ENCODE data around the gene SGTA. TPM values are rescaled to one million over a fixed set of nuclear protein-coding genes. Genes with fewer than 3 reads are reported as not detected.
A peak's percentile ranks its signal among the peaks of the same experiment; 100 is the strongest.

Gene SGTA
- total RNA-seq, 4 donors from 2014 or later = 37.0 to 66.6 (median 47.5) TPM

- intact Hi-C loops (cut with DNase I; ENCODE audit: low total_unique reads) = no loop called here
- no peak overlapping the region for H3K4me3 ChIP-seq
- peak overlapping the region; percentile 58 to 74 (median 68) for H3K27ac ChIP-seq
- H3K9me3 ChIP-seq = no peaks in the 10 kb centered on the region
- TF ChIP-seq, protein P1, sequence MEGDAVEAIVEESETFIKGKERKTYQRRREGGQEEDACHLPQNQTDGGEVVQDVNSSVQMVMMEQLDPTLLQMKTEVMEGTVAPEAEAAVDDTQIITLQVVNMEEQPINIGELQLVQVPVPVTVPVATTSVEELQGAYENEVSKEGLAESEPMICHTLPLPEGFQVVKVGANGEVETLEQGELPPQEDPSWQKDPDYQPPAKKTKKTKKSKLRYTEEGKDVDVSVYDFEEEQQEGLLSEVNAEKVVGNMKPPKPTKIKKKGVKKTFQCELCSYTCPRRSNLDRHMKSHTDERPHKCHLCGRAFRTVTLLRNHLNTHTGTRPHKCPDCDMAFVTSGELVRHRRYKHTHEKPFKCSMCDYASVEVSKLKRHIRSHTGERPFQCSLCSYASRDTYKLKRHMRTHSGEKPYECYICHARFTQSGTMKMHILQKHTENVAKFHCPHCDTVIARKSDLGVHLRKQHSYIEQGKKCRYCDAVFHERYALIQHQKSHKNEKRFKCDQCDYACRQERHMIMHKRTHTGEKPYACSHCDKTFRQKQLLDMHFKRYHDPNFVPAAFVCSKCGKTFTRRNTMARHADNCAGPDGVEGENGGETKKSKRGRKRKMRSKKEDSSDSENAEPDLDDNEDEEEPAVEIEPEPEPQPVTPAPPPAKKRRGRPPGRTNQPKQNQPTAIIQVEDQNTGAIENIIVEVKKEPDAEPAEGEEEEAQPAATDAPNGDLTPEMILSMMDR (IDR thresholded peaks at IDR 0.05) = no peak
- TF ChIP-seq POLR2AphosphoS5 (IDR thresholded peaks at IDR 0.05) = peak in 2 of 3 donors; percentile 44 to 52
- TF ChIP-seq EP300 (IDR thresholded peaks at IDR 0.05; ENCODE audit: low read depth) = no peak
- TF ChIP-seq POLR2A (IDR thresholded peaks at IDR 0.05) = no peak
- H3K27me3 ChIP-seq = no peaks in the 10 kb centered on the region
- H3K4me1 ChIP-seq = peaks cover 0 to 22% (median 8%) of the 10 kb centered on the region in 4 donors
- peaks cover 0 to 20% (median 8%) of the 10 kb centered on the region in 4 donors for H3K36me3 ChIP-seq
- peak; percentile 51 for DNase-seq
- WGBS, 2 donors (ENCODE audit: low coverage in 1 of 2) = 60 to 81% methylated on average over 1 to 36 of the region's 40 CpGs
- in situ Hi-C loops (cut with MboI; ENCODE audit: low pct_ligation_motif_present in 1 of 4, low pct_unique_long_range_greater_than_20kb in 1 of 4, low sequenced_read_pairs in 3 of 4) = no loop called here
Measured at GRCh38 chr19:2770055-2771013, 12.7 kb downstream of the SGTA start.

- WGBS, 2 donors (ENCODE audit: low coverage in 1 of 2) = 95 to 96% methylated on average over 4 to 6 of the region's 8 CpGs
- intact Hi-C loops (cut with DNase I; ENCODE audit: low total_unique reads) (no loop called here), in situ Hi-C loops (cut with MboI; ENCODE audit: low pct_ligation_motif_present in 1 of 4, low pct_unique_long_range_greater_than_20kb in 1 of 4, low sequenced_read_pairs in 3 of 4) (no loop called here)
- no peak for TF ChIP-seq POLR2AphosphoS5 (IDR thresholded peaks at IDR 0.05)
- TF ChIP-seq POLR2A (IDR thresholded peaks at IDR 0.05) = no peak
- TF ChIP-seq, protein P1 (IDR thresholded peaks at IDR 0.05) = no peak
- TF ChIP-seq EP300 (IDR thresholded peaks at IDR 0.05; ENCODE audit: low read depth) = no peak
- no peaks in the 10 kb centered on the region for H3K9me3 ChIP-seq
- peaks cover 0 to 31% (median 14%) of the 10 kb centered on the region in 4 donors for H3K36me3 ChIP-seq
- DNase-seq = no peak
- peak overlapping the region in 2 of 4 donors; percentile 0 to 2 for H3K27ac ChIP-seq
- peaks cover 0 to 10% (median 6%) of the 10 kb centered on the region in 4 donors for H3K4me1 ChIP-seq
- H3K27me3 ChIP-seq = no peaks in the 10 kb centered on the region
- H3K4me3 ChIP-seq = no peak overlapping the region
Measured at GRCh38 chr19:2769218-2769617, 13.9 kb downstream of the SGTA start.

DNA sequence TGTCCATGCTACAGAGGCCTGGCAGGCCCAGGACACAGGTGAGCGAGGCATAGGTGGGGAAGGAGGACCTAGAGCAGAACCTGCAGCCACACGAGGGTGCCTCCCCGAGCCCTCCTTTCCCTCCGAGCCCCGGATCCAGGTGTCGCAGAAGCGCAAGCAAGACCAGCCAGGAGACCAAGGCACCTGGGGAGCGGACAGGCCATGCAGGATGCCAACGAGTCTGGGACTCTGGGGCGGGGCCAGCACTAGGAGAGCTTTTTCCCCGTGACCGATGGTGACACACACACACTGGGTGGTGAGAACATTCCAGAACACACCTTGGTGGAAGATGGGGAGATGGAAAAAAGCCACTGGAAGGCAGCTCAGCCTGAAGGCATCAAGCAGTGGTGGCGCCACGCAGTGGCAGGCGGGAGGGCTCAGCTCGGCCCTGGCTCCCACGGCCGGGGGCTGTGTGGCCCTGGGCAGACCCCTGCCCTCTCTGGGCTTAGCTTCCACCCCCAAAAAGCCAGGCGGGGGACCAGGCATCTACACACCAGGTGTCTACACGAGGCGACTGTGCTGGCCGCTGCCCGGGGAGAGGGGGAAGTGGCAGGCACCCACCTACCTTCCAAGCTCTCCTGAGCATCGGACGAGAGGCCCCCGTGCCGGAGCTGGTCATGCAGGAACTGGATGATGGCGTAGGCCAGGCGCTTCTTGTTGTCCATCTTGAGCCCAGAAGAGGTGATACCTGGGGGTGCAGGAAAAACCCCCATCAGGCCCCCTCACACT lies 14.5 kb downstream of the SGTA start:
- no peak for TF ChIP-seq POLR2AphosphoS5 (IDR thresholded peaks at IDR 0.05)
- TF ChIP-seq, protein P1 (IDR thresholded peaks at IDR 0.05) = no peak
- no peak for TF ChIP-seq POLR2A (IDR thresholded peaks at IDR 0.05)
- Histone ChIP-seq H3K4me3 (no peak overlapping the region), H3K9me3 (no peaks in the 10 kb centered on the region), H3K36me3 (peaks cover 0 to 32% (median 15%) of the 10 kb centered on the region in 4 donors), H3K27ac (no peak overlapping the region), H3K4me1 (peaks cover 0 to 9% (median 6%) of the 10 kb centered on the region in 4 donors), H3K27me3 (no peaks in the 10 kb centered on the region)
- WGBS, 2 donors (ENCODE audit: low coverage in 1 of 2) = 85 to 94% methylated on average over 5 to 19 of the region's 29 CpGs
- intact Hi-C loops (cut with DNase I; ENCODE audit: low total_unique reads) (no loop called here), in situ Hi-C loops (cut with MboI; ENCODE audit: low pct_ligation_motif_present in 1 of 4, low pct_unique_long_range_greater_than_20kb in 1 of 4, low sequenced_read_pairs in 3 of 4) (no loop called here)
- DNase-seq = no peak

DNA sequence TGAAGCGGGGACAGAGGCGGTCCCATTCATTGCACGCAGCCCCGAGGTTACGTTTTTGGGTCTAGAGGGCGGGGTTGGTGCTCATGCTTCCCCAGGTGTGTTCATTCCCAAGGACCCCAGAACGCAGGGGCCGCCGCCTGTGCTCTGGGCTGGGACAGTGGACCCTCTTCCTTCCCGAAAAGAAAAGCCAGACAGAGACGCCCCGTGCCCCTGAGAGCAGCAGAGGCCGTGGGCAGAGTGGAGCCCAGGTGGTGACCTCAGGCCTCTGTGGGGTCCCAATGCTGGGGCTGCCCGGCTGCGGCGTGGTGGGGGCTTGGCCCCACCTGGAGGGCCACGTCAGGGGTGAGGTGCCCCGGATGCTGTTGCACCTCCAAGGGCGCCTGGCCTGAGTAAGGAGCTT lies 15.4 kb downstream of the SGTA start:
- Histone ChIP-seq H3K4me1 (peaks cover 0 to 9% (median 6%) of the 10 kb centered on the region in 4 donors), H3K36me3 (peaks cover 0 to 32% (median 15%) of the 10 kb centered on the region in 4 donors), H3K27me3 (no peaks in the 10 kb centered on the region), H3K27ac (no peak overlapping the region), H3K4me3 (no peak overlapping the region), H3K9me3 (no peaks in the 10 kb centered on the region)
- intact Hi-C loops (cut with DNase I; ENCODE audit: low total_unique reads) = no loop called here
- 97% methylated on average over 19 of the region's 19 CpGs; no CpG with 5 or more reads in 1 of the 2 donors for whole genome bisulfite sequencing, 2 donors (ENCODE audit: low coverage in 1 of 2)
- DNase-seq = no peak
- TF ChIP-seq EP300 (IDR thresholded peaks at IDR 0.05; ENCODE audit: low read depth) (no peak), POLR2AphosphoS5 (IDR thresholded peaks at IDR 0.05) (no peak)
- TF ChIP-seq, protein P1 (IDR thresholded peaks at IDR 0.05) = no peak
- in situ Hi-C loops (cut with MboI; ENCODE audit: low pct_ligation_motif_present in 1 of 4, low pct_unique_long_range_greater_than_20kb in 1 of 4, low sequenced_read_pairs in 3 of 4) = no loop called here

All from transverse colon (tissue), 4 donors.